Measurements from ENCODE around the gene BRSK1.

The BRSK1 gene

GRCh38 chr19:55352549-55353145, 68.8 kb downstream of the BRSK1 start:
- ATAC-seq (ENCODE audit: insufficient read depth, low read depth) (no peak), DNase-seq (no peak)

GRCh38 chr19:55353356-55353802, 69.6 kb downstream of the BRSK1 start:
- H3K9me3 ChIP-seq (ENCODE audit: insufficient read depth, low read length, severe bottlenecking): no peaks in the 10 kb centered on the region
- no peak for ATAC-seq (ENCODE audit: insufficient read depth, low read depth)
- H3K27me3 ChIP-seq (ENCODE audit: insufficient read depth, low read length, poor library complexity): no peaks in the 10 kb centered on the region
- no peak overlapping the region for H2AFZ ChIP-seq (ENCODE audit: low read depth, low read length)
- no peaks in the 10 kb centered on the region for H3K4me1 ChIP-seq (ENCODE audit: insufficient read depth, low read length)
- H3K79me2 ChIP-seq (ENCODE audit: insufficient read depth, low read length): no peaks in the 10 kb centered on the region
- peaks cover 7% of the 10 kb centered on the region; the same call in 1 of the 2 replicates for H3K36me3 ChIP-seq (ENCODE audit: insufficient read depth, low read length)
- TF ChIP-seq EZH2 (IDR thresholded peaks at IDR 0.05; ENCODE audit: borderline replicate concordance, low read depth, low read length, severe bottlenecking) (no peak), CTCF (IDR thresholded peaks at IDR 0.05; ENCODE audit: borderline replicate concordance, extremely low read depth, low read length, poor library complexity, severe bottlenecking) (no peak)
- no peak overlapping the region for H3K4me2 ChIP-seq (ENCODE audit: insufficient read depth, low read length)
- H3K27ac ChIP-seq (ENCODE audit: low read length): no peak overlapping the region
- no peak overlapping the region for H3K9ac ChIP-seq (ENCODE audit: low read depth, low read length)
- H4K20me1 ChIP-seq (ENCODE audit: insufficient read depth, low read length): no peaks in the 10 kb centered on the region; the same call in 1 of the 2 replicates
- DNase-seq: no peak
- H3K4me3 ChIP-seq (ENCODE audit: low read depth in 1 of 2, low read length in 2 of 2): no peak overlapping the region

More at GRCh38 chr19:55352549-55353145, 68.8 kb downstream of the BRSK1 start:
- Histone ChIP-seq H3K27ac (ENCODE audit: low read length) (no peak overlapping the region), H3K9me3 (ENCODE audit: insufficient read depth, low read length, severe bottlenecking) (no peaks in the 10 kb centered on the region), H3K36me3 (ENCODE audit: insufficient read depth, low read length) (peaks cover 10% of the 10 kb centered on the region; the same call in 1 of the 2 replicates), H4K20me1 (ENCODE audit: insufficient read depth, low read length) (no peaks in the 10 kb centered on the region; the same call in 1 of the 2 replicates), H3K4me2 (ENCODE audit: insufficient read depth, low read length) (no peak overlapping the region), H3K79me2 (ENCODE audit: insufficient read depth, low read length) (no peaks in the 10 kb centered on the region), H3K27me3 (ENCODE audit: insufficient read depth, low read length, poor library complexity) (no peaks in the 10 kb centered on the region), H3K4me1 (ENCODE audit: insufficient read depth, low read length) (no peaks in the 10 kb centered on the region), H3K4me3 (ENCODE audit: low read depth in 1 of 2, low read length in 2 of 2) (no peak overlapping the region), H2AFZ (ENCODE audit: low read depth, low read length) (no peak overlapping the region), H3K9ac (ENCODE audit: low read depth, low read length) (no peak overlapping the region)
- TF ChIP-seq CTCF (IDR thresholded peaks at IDR 0.05; ENCODE audit: borderline replicate concordance, extremely low read depth, low read length, poor library complexity, severe bottlenecking): no peak

GRCh38 chr19:55353803-55354697, 70.3 kb downstream of the BRSK1 start:
- Histone ChIP-seq H3K36me3 (ENCODE audit: insufficient read depth, low read length) (peaks cover under 1% of the 10 kb centered on the region; the same call in 1 of the 2 replicates), H2AFZ (ENCODE audit: low read depth, low read length) (no peak overlapping the region), H3K79me2 (ENCODE audit: insufficient read depth, low read length) (no peaks in the 10 kb centered on the region), H4K20me1 (ENCODE audit: insufficient read depth, low read length) (no peaks in the 10 kb centered on the region), H3K4me2 (ENCODE audit: insufficient read depth, low read length) (no peak overlapping the region), H3K27me3 (ENCODE audit: insufficient read depth, low read length, poor library complexity) (no peaks in the 10 kb centered on the region), H3K9me3 (ENCODE audit: insufficient read depth, low read length, severe bottlenecking) (no peaks in the 10 kb centered on the region), H3K4me3 (ENCODE audit: low read depth in 1 of 2, low read length in 2 of 2) (no peak overlapping the region), H3K4me1 (ENCODE audit: insufficient read depth, low read length) (no peaks in the 10 kb centered on the region), H3K9ac (ENCODE audit: low read depth, low read length) (no peak overlapping the region), H3K27ac (ENCODE audit: low read length) (no peak overlapping the region)
- TF ChIP-seq CTCF (IDR thresholded peaks at IDR 0.05; ENCODE audit: borderline replicate concordance, extremely low read depth, low read length, poor library complexity, severe bottlenecking) (no peak), EZH2 (IDR thresholded peaks at IDR 0.05; ENCODE audit: borderline replicate concordance, low read depth, low read length, severe bottlenecking) (no peak)
- ATAC-seq (ENCODE audit: insufficient read depth, low read depth): no peak
- no peak for DNase-seq
